ENCODE measurements around the gene SERINC5. TPM values are rescaled to one million over a fixed set of nuclear protein-coding genes. Genes with fewer than 3 reads are reported as not detected.

The SERINC5 gene
- total RNA-seq, 1 donor from 2014 or later: 8.3 TPM

GRCh38 chr5:80246995-80247729 lies 8.7 kb downstream of the SERINC5 start:
- no peak for DNase-seq (ENCODE audit: low read depth, low spot score)
- Mint-ChIP-seq H3K4me3 (peak overlapping the region; percentile 15), H3K4me1 (peaks cover 35% of the 10 kb centered on the region), H3K27ac (ENCODE audit: unreplicated experiment) (no peak overlapping the region), H3K27me3 (ENCODE audit: low read depth) (no peaks in the 10 kb centered on the region), H3K9me3 (peaks cover 6% of the 10 kb centered on the region), H3K36me3 (ENCODE audit: low read depth) (peaks cover 9% of the 10 kb centered on the region)
- TF ChIP-seq, protein P1, sequence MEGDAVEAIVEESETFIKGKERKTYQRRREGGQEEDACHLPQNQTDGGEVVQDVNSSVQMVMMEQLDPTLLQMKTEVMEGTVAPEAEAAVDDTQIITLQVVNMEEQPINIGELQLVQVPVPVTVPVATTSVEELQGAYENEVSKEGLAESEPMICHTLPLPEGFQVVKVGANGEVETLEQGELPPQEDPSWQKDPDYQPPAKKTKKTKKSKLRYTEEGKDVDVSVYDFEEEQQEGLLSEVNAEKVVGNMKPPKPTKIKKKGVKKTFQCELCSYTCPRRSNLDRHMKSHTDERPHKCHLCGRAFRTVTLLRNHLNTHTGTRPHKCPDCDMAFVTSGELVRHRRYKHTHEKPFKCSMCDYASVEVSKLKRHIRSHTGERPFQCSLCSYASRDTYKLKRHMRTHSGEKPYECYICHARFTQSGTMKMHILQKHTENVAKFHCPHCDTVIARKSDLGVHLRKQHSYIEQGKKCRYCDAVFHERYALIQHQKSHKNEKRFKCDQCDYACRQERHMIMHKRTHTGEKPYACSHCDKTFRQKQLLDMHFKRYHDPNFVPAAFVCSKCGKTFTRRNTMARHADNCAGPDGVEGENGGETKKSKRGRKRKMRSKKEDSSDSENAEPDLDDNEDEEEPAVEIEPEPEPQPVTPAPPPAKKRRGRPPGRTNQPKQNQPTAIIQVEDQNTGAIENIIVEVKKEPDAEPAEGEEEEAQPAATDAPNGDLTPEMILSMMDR (conservative IDR thresholded peaks at IDR 0.05): no peak

GRCh38 chr5:80246001-80246758 lies 9.7 kb downstream of the SERINC5 start:
- H3K4me1 Mint-ChIP-seq: peaks cover 35% of the 10 kb centered on the region
- H3K36me3 Mint-ChIP-seq (ENCODE audit: low read depth): peaks cover 17% of the 10 kb centered on the region
- H3K4me3 Mint-ChIP-seq: no peak overlapping the region
- no peaks in the 10 kb centered on the region for H3K27me3 Mint-ChIP-seq (ENCODE audit: low read depth)
- peaks cover 6% of the 10 kb centered on the region for H3K9me3 Mint-ChIP-seq
- TF ChIP-seq, protein P1 (conservative IDR thresholded peaks at IDR 0.05): no peak
- no peak overlapping the region for H3K27ac Mint-ChIP-seq (ENCODE audit: unreplicated experiment)
- DNase-seq (ENCODE audit: low read depth, low spot score): no peak

DNA sequence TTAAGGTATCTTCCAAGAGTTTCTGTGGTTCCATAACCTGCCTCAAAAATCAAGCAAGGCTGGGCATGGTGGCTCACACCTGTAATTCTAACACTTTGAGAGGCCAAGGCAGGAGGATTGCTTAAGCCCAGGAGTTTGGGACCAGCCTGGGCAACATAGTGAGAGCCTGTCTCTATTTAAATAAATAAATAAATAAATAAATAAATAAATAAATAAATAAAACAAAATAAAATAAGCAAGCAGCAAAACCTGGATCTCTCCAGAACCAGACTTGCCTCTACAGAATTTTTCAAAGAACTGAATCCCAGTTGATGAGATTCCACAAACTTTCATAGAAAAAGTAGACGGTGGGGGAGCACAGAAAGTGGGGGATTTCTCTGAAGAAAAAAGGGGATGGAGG lies 12.3 kb downstream of the SERINC5 start:
- TF ChIP-seq, protein P1 (conservative IDR thresholded peaks at IDR 0.05): no peak
- Mint-ChIP-seq H3K4me1 (peaks cover 30% of the 10 kb centered on the region), H3K36me3 (ENCODE audit: low read depth) (peaks cover 19% of the 10 kb centered on the region), H3K9me3 (peaks cover 8% of the 10 kb centered on the region), H3K4me3 (no peak overlapping the region), H3K27me3 (ENCODE audit: low read depth) (no peaks in the 10 kb centered on the region), H3K27ac (ENCODE audit: unreplicated experiment) (no peak overlapping the region)
- DNase-seq (ENCODE audit: low read depth, low spot score): no peak

DNA sequence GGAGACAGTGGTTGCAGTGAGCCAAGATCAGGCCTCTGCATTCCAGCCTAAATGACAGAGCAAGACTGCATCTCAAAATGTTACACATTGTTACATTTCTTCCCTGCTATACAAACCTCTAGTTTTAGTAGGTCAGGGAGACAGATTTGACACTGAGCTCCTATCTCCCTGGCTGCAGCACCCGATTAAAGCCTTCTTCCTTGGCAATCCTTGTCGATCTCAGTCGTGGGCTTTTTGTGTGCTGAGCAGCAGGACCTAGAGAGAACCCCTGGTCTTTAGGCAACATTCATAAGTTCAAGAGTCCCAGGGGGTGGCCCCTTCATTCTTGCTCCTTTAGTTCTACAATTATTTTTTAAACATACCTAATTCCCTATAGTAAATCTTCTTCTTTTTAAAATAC lies 13.0 kb downstream of the SERINC5 start:
- H3K4me1 Mint-ChIP-seq: peaks cover 30% of the 10 kb centered on the region
- no peak overlapping the region for H3K27ac Mint-ChIP-seq (ENCODE audit: unreplicated experiment)
- no peaks in the 10 kb centered on the region for H3K27me3 Mint-ChIP-seq (ENCODE audit: low read depth)
- TF ChIP-seq, protein P1 (conservative IDR thresholded peaks at IDR 0.05): no peak
- no peak overlapping the region for H3K4me3 Mint-ChIP-seq
- H3K9me3 Mint-ChIP-seq: peaks cover 8% of the 10 kb centered on the region
- DNase-seq (ENCODE audit: low read depth, low spot score): no peak
- peaks cover 19% of the 10 kb centered on the region for H3K36me3 Mint-ChIP-seq (ENCODE audit: low read depth)

DNA sequence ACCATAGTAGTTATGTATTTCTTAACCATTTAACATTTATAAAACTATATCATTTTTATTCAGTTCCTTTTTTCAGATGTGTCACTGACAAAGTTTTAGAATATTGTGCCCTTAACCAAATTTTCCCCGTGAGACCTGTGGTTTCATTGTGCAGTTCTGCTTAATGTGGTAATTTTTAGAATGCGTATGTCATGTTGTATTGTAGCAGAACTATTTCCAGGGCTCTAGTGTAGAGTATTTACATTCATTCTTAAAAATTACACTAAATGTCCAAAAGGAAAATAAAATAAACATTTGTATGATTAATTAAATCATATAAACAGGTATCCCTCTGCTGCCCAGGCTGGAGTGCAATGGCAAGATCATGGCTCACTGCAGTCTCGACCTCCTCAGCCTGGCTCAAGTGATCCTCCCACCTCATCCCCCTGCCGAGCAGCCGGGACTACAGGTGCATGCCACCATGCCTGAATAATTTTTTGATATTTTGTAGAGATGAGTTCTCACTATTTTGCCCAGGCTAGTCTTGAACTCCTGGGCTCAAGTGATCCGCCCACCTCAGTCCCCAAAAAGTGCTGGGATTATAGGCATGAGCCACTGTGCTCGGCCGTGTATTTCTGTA lies 15.4 kb downstream of the SERINC5 start:
- Mint-ChIP-seq H3K36me3 (ENCODE audit: low read depth) (peaks cover 19% of the 10 kb centered on the region), H3K4me3 (no peak overlapping the region), H3K27me3 (ENCODE audit: low read depth) (no peaks in the 10 kb centered on the region), H3K9me3 (peaks cover 8% of the 10 kb centered on the region), H3K4me1 (peaks cover 9% of the 10 kb centered on the region), H3K27ac (ENCODE audit: unreplicated experiment) (no peak overlapping the region)
- DNase-seq (ENCODE audit: low read depth, low spot score): no peak
- TF ChIP-seq, protein P1 (conservative IDR thresholded peaks at IDR 0.05): no peak
